GM12872 (cell line): ENCODE data around the gene SLC2A4RG.

Source experiments
- TF ChIP-seq, protein P1 (sequence below): IDR thresholded peaks from 3 replicates; pipeline ENCODE4 v1.5.1; 2011; ENCODE audit warnings: low read depth, mild to moderate bottlenecking, low read length, moderate library complexity; ENCODE audit not compliant: insufficient read depth

Gene SLC2A4RG

DNA sequence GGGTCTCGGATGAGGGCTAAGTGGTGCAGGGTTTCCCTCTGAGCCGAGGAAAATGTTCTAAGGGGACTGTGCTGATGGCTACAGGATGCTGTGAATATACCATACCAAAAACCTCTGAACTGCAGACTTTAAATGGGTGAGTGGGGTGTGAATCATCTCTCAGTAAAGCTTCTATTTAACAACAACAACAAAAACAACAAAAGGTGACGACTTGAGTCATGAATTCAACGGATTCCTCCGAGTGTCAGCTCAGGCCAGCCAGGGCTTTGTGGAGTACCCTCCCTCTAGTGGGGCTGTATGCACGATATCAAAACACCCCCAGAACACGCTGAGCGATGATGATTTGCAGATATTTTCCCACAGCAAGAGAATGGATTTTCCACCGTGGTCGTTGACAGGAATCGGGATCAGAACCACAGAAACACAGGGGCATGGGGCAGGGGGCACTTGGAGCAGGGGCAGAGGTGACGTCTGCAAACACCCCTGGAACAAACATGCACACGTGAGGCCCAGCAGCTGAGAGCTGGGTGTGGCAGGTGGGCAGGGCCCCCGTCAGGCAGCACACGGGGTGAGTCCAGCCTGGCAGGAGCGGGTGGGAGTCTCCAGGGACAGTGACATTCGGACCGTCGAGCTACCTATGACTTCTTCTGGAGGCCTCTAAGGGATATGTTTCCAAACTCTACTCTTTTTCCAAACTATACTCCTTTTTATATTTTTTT is 38.6 kb downstream of the SLC2A4RG start:
- TF ChIP-seq, protein P1, sequence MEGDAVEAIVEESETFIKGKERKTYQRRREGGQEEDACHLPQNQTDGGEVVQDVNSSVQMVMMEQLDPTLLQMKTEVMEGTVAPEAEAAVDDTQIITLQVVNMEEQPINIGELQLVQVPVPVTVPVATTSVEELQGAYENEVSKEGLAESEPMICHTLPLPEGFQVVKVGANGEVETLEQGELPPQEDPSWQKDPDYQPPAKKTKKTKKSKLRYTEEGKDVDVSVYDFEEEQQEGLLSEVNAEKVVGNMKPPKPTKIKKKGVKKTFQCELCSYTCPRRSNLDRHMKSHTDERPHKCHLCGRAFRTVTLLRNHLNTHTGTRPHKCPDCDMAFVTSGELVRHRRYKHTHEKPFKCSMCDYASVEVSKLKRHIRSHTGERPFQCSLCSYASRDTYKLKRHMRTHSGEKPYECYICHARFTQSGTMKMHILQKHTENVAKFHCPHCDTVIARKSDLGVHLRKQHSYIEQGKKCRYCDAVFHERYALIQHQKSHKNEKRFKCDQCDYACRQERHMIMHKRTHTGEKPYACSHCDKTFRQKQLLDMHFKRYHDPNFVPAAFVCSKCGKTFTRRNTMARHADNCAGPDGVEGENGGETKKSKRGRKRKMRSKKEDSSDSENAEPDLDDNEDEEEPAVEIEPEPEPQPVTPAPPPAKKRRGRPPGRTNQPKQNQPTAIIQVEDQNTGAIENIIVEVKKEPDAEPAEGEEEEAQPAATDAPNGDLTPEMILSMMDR = no peak

DNA sequence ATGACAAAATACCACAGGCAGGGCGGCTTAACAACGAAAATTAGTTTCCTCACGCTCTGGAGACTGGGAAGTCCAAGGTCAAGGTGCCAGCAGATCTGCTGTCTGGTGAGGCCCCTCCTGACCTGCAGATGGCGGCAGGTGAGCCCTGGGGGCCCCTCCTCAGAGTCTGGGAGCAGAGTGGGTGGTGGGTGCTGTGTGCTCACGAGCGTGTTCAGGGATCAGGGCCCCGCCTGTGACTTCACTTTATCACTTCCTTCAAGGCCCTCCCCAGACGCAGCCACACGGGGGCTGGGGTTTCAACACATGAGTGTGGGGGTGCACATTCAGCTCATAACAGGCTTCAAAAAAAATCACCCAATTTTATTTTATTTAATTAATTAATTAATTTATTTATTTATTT is 39.3 kb downstream of the SLC2A4RG start:
- TF ChIP-seq, protein P1 = 0 out of 3 replicates have a peak, but pooled peaks have one; percentile 11

DNA sequence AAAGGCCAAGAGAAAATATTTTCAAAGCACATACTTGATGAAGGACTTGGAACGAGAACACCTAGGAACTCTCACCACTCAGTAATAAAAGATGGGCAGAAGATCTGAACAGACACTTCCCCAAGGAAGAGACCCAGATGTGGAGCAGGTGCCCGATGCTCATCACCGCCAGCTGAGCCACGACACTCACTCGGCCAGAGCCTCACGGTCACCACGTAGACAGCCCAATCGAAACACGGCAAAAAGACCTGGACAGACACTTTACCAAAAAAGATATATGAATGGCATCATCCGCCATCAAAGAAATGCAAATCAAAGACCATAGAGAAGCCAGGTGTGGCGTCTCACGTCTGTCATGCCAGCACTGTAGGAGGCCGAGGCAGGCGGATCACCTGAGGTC is 41.6 kb downstream of the SLC2A4RG start:
- TF ChIP-seq, protein P1 = no peak

DNA sequence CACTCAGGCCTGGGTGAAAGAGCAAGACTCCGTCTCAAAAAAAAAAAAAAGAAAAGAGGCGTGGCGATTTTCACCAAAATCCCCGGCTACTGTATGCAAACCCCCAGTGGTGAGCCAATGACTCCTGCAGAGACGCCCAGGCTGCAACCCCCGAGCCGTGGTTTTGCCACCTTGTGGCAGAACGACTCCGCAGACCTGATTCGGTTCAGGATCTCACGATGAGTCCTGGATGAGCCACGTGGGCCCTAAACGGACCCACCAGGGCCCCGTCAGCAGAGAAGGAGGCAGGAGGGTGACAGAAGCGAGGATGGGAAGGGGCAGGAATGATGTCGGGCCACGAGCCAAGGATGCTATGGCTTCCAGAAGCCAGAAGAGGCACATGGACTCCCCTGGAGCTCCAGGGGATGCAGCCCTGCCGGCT is 42.5 kb downstream of the SLC2A4RG start:
- TF ChIP-seq, protein P1 = peak; percentile 25; the same call in 1 of the 3 replicates

DNA sequence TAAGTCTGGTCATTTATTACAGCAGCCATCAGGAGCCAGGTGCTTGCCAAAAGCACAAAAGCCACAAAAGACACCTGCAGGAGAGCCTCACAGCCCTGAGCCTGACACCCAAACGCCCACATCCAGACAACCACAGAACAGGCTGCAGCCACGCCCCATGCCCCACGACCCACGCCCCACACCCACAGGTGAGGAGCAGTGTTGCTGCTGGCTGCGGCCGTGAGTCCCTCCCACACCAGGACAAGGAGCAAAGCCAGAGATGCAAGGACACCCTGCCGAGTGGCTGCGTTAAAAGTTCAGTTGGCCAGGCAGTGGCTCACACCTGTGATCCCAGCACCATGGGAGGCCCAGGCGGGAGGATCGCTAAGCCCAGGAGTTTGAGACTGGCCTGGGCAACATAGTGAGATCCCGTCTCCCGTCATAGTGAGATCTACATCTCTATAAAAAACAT is 43.0 kb downstream of the SLC2A4RG start:
- TF ChIP-seq, protein P1 = no peak

DNA sequence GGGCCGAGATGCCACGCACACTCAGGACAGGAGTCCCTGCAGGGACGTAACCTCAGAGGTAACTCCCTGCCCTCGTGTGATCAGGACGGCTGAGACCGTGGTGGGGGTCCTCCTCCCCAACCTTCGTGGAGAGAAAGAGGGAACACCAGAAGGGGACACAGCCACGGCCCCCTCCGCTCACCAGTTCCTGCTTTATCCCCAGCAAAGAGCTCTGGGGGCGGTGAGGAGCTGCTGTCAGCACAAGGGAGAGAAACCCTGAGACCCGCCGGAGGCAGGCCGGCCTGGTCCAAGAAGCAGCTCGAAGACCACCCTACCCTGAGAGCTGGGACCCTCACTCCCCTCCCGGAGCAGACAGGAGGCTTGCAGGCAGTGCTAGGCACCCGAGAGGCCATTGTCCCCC is 44.4 kb downstream of the SLC2A4RG start:
- TF ChIP-seq, protein P1 = no peak

DNA sequence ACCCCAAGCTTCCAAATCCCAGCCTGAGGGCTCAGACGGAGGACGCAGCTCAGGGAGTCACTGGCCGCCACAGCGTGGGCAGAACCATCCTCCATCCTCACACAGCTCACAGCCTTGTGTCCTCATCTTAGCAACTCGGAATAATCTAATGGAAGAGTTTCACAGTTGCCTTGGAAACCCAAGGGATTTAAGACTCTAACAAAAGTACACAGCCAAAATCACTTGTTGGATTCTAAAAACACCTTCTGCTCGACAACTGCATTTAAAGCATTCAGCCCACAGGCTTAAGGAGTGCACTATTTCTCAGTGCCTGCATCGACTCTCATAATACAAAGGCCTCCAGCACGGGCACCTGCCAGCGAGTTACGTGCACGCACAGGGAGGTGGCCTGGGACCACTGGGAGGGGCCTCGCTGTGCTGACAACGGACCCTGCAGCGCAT is 46.1 kb downstream of the SLC2A4RG start:
- TF ChIP-seq, protein P1 = no peak
